HS-27A (cell line): ENCODE data around the gene SMIM14.
"Not testable (repeated sequence)": the region's sequence is repeated elsewhere in the genome, so short reads cannot be mapped to it uniquely, and the experiment has no call there.

Experiments used
- DNase-seq: peaks from one replicate; pipeline ENCODE4 v3.0.0-alpha.2; 2012; ENCODE audit warnings: low read depth, missing footprints

SMIM14 gene

DNA sequence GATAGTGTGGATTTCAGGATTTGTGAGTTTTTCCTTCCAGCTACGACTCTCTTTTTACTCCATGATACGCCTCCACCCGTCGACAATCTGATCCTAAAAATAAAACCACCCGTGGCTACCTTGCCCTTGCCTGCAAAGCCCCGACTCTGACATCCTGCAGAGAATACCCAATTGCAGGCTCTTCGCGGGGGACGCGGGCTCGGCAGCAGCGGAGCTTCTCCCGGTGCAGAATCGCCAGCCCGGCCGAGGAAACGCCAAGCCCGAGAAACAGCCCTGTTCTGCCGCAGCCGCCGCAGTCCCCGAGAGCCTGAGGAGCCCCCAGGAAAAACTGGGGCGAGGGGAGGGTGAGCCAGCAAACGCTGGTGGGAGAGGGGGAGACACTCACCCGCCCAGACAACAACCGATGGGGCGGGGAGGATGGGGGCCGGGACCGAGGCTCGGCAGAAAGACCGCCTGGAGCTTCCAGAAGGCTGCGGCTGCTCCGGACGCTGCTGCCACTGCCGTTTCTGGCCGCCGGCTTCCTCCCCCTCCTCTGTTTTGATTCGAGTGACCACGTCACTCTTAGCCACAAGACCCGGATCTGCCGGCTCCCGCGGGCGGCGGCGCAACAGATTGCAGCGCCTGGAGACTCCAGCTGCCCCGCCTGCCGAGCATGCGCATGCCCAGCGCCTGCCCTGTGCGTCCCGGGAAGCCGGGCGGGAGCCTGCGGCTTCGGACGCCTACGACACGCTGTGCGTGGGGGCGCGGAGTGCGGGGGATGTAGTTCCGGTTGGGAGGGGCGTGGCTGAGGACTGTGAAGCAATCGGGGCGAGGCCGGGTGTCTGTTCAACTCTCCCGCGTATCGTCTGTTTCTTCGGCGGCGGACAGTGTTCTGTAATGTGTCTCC lies at the start of gene SMIM14:
Gene SMIM14, minus strand, starts transcription at position 512 of the 886 bp plus-strand sequence. CDS start 33,720 bp downstream, outside the sequence.
- peak; percentile 90 for DNase-seq

DNA sequence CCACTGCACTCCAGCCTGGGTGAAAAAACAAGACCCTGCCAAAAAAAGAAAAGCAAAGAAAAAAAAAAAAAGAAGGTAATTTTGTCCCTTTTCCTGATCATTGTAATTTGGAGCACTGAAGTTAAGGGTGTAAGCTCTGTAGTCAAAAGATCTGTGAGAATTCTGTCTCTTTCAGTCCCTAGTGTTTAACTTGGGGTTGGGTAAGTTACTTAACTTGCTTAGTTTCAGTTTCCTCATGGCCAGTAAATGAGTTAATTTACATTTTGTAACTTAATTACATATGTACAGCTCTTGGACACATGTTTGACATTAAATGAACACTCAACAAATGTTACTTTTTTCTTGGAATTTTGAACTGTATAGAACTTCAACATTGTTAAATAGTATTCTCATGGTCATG lies 48.3 kb upstream of the SMIM14 start:
- no peak for DNase-seq

DNA sequence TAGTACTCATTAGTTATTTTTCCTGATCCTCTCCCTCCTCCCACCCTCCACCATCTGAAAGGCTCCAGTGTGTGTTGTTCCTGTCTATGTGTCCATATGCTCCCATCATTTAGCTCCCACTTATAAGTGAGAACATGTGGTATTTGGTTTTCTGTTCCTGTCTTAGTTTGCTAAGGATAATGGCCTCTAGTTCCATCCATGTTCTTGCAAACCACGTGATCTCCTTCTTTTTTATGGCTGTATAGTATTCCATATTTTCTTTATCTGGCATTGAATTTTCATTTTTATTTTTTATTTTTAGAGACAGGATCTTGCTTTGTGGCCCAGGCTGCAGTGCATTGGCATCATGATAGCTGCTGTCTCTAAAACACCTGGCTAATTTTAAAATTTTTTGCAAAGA lies 47.3 kb upstream of the SMIM14 start:
- DNase-seq = no peak

DNA sequence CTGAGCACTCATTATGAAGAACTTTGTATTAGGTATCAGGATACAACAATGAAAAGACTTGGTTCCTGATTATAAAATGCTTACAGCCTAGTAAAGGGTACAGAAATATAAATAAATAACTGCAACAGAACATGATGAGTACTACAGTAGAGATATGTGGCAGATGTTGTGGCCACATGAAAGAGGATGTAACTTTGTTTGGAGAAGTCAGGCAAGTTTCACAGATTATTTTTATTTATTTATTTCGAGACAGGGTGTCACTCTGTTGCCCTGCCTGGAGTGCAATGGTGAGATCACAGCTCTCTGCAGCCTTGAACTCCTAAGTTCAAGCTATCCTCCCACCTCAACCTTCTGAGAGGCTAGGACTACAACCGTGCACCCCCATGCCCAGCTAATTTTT lies 43.5 kb upstream of the SMIM14 start:
- DNase-seq = no peak

DNA sequence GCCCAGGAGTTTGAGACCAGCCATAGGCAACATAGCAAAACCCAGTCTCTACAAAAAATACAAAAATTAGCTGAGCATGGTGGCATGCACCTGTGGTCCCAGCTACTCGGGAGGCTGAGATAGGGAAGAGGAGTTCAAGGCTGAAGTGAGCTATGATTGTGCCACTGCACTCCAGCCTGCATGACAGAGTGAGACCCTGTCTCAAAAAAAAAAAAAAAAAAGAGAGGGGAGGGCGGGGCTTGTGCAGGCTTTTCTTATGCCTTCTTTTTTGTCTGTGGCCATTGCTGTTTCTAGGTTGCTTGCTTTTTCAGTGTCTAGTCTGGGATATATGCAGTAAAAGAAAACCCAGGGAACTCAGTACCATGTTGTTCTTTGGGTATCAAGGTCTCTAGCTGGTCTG lies 42.3 kb upstream of the SMIM14 start:
- DNase-seq = not testable (repeated sequence)

DNA sequence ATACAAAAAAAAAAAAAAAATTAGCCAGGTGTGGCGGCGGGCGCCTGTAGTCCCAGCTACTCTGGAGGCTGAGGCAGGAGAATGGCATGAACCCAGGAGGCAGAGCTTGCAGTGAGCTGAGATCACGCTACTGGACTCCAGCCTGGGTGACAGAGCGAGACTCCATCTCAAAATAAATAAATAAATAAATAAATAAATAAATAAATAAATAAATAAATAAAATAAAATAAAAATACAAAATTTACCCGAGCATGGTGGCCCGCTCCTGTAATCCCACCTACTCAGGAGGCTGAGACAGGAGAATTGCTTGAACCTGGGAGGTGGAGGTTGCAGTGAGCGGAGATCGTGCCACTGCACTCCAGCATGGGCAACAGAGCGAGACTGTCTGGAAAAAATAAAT lies 37.0 kb upstream of the SMIM14 start:
- DNase-seq = not testable (repeated sequence)

DNA sequence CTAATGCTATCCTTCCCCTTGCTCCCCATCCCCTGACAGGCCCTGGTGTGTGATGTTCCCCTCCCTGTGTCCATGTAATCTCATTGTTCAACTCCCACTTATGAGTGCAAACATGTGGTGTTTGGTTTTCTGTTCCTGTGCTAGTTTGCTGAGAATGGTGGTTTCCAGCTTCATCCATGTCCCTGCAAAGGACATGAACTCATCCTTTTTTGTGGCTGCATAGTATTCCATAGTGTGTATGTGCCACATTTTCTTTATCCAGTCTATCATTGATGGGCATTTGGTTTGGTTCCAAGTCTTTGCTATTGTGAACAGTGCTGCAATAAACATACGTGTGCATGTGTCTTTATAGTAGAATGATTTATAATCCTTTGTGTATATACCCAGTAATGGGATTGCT lies 31.6 kb upstream of the SMIM14 start:
- not testable (repeated sequence) for DNase-seq

DNA sequence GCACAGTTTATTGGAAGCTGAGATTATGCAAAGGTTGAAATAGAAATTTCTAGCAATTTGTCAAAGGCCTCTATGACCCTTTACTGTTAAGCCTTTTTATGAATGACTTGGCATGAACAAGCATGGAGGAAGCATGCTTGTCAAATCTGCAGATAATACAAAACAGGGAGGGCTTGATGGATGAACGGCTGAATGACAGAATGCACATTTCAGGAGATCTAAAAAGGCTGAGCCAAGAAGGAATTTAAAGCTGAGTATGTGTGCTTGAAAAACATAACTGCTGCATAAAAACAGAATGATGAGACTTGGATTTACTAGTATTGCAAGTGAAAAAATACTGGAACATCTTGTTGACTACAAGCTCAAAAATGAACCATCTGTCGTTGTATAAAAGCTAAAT lies 30.2 kb upstream of the SMIM14 start:
- DNase-seq = no peak

DNA sequence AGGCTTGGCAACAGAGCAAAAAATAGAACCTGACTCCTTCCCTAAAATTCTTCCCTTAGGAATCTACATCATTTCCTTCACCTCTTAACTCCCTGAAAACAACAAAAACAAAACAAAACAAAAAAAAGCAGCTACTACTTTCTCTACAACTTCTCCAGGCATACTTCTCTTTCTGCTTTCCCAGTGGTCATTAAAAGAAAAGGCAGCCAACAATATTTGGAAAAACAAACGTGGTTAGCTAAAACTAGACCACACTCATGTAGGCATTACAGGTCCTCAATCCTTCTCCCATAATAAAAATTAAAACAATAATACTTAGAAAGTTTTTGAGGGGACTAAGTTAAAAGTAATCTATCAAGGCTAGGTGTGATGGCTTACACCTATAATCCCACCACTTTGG lies 29.0 kb upstream of the SMIM14 start:
- no peak for DNase-seq

DNA sequence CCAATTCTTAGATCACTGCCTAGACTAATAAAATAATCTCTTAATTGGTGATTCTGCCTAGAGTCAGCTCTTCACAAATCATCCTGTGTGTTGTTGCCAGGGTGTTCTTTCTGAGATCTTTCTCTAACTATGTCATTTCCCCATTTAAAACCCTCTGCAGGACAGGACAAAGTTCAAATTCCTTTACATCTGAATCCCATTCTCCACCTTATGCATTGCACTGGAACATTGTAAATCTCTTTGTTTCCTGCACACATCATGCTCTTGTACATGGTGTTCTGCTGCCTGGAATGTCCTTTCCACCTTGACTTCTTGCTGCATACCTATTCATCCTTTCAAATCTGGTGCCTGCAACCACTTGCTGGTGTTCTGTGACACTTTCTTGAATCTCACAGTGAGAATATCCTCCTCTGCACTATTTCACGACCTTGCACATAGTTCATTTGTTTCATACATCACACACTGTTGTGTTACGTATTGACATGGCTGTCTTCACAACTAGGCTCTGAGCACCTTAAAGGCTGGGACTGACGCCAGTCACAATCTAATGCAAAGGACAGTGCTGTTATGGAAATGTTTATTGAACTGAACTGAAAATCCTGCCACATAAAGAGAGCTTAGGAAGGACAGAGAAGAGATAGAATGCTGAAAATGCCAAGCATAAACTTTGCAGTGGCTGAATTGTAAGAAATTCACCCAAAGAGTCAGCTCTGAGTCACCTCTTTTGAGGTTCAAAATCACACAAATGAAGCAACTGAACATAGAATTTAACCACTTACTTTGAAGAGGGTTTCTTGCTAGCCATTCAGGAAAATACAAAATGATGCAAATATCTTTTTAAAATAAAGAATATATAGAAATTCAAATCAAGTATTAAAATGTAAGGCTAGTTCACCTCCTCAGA lies 26.4 kb upstream of the SMIM14 start:
- DNase-seq = no peak

DNA sequence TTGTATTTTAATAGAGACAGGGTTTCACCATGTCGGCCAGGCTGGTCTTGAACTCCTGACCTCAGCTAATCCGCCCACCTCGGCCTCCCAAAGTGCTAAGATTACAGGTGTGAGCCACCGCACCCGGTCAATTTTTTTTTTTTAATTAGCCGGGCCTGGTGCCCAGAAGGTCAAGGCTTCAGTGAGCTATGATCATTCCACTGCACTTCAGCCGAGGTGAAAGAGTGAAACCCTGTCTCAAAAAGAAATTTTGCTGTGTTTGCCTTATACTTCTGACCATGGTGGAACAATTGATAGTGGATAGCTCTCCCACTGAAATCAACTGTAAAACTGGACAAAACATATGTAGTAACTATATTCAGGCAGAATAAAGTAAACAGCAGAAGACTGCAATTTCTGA lies 24.0 kb upstream of the SMIM14 start:
- DNase-seq = no peak

DNA sequence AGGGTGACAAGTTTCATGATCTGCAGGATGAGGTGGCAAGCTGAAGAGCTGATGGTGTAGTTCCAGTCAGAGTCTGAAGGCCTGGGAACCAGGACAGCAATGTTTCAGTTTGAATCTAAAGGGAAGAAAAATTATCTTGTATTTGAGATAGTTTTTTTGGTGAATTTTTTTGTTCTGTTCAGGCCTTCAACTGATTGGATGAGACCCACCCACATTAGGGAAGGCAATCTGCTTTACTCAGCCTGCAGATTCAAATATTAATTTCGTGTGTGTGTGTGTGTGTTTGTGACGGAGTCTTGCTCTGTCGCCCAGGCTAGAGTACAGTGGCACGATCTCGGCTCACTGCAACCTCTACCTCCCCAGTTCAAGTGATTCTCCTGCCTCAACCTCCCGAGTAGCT lies 22.1 kb upstream of the SMIM14 start:
- DNase-seq = no peak

DNA sequence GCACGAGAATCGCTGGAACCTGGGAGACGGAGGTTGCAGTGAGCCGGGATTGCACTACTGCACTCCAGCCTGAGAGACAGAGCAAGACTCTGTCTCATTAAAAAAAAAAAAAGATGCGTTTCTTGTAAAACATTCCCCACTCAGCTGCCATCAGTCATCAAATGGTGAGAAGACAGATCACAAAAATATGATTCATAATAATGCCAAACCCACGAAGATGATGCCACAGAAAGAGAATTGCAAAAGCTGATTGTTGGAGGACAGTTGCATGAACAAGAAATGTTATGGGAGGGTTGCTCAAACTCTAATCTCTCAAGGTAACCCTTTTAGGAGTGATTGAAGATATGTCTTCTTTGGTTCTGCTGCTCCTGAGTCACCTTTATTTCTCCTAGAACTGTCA lies 21.4 kb upstream of the SMIM14 start:
- no peak for DNase-seq

DNA sequence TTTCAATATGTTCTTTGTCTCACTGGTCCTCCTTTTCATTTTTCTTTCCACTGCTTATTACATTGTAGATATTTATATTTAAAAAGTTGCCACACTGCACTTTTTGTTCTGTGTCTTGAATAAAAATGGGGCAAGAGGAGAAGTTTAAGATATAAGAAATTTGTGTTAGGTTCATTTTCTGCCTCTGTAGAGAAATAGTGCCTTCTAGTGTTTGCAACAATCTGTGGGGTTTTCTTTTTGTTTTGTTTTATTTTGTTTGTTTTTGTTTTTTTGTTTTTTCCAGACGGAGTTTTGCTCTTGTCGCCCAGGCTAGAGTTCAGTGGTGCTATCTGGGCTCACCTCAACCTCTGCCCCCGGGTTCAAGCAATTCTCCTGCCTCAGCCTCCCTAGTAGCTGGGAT lies 20.1 kb upstream of the SMIM14 start:
- DNase-seq = no peak

DNA sequence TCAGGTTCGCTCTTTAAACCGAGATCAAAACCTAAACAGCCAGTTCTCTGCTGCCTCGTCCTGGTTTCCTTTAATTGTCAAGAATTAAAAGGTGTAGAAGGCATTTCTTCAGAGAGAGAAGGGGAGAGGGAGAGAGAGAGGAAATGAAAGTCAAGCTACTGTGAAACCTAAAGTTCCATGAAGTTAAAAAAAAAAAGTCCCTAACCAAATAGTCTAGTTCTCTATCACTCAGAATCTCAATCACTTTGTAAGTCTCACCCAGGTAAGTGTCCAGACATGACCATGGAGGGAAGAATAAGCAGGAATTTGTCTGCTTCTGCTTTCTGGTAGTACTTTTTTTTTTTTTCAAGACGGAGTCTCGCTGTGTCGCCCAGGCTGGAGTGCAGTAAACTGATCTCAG lies 18.8 kb upstream of the SMIM14 start:
- no peak for DNase-seq

DNA sequence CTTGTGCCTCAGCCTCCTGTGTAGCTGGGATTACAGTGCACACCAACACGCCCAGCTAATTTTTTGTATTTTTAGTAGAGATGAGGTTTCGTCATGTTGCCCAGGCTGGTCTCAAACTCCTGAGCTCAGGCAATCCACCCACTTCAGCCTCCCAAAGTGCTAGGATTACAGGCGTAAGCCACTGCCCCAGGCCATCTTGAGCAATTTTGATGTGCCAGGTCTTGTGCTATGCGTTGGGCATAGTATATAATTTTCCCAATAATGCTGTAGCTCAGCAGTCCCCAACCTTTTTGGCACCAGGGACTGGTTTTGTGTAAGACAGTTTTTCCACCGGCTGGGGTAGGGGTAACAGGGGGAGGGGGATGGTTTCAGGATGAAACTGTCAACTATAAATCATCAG lies 18.0 kb upstream of the SMIM14 start:
- DNase-seq = not testable (repeated sequence)

DNA sequence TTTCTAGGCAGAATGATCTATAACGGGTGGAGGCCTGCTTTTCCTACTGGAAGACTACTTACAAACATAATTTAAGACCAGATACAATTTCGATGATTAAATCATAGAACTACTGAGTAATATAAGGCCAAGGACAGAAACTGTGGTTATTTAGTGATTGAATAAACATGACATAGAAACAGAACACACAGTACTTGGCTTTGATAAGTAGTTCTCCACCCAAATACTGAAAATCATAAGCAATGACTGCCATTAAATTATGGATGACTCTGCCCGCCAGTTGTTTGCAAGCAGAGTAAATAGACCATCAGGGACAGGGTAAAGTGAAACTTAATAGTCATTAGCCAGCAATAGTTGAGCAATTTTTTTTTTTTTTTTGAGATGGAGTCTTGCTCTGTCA lies 17.2 kb upstream of the SMIM14 start:
- DNase-seq = no peak

DNA sequence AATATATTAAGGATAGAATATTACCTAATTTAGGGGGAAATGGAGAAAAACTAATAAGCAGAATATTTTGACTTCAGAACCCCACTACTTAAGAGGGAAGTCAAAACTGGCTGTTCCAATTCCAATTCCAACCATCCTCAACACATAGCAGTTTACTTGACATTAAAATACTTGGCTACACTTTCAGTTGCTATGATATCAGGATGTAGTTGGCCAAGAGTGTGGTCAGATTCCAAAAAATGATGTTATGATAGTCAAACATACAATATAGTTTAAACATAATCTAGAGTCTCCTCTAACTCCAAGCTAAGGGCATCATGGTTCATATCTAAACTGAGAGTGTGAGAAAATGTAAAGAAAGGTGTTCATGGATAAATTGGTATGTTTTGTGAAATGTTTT lies 16.5 kb upstream of the SMIM14 start:
- no peak for DNase-seq

DNA sequence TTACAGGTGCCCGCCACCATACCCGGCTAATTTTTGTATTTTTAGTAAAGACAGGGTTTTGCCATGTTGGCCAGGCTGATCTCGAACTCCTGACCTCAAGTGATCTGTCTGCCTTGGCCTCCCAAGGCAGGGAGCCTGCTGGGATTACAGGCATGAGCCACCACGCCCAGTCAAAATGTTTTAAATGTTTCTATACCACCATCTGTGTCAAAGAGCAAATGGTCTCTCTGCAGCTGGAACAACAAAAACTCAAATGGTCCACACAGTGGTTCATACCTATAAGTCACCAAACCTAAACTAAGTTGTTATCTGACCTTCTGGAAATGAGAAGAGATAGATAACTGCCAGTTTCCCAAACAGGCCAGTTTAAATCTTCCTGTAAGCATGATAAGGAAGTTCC lies 12.9 kb upstream of the SMIM14 start:
- DNase-seq = not testable (repeated sequence)

DNA sequence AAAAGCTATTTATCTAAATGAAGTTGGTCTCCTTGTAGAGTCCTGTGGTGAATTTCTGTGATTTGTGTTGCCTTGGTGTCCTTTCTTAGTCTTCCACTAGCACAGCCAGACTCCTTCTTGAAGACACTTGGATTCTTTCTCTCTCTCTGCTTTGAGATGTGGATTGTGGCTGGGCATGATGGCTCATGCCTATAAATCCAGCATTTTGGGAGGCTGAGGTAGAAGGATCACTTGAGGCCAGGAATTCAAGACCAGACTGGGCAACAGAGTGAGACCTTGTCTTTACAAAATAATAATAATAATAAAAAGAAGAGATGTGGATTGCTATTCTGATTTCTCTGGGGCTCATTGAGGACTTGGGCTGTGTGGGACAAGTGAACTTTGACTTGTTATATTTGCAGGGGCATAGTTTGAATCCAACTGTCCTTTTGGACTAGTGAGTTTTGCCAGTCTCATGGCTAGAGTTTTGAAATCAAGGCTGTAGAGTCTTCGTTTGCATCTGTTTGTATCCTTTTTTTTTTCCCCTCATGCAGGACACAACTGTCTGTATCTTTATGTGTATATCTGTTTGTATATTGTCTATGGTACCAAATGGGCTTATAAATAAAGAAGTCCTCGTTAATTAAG lies 11.1 kb upstream of the SMIM14 start:
- no peak for DNase-seq

DNA sequence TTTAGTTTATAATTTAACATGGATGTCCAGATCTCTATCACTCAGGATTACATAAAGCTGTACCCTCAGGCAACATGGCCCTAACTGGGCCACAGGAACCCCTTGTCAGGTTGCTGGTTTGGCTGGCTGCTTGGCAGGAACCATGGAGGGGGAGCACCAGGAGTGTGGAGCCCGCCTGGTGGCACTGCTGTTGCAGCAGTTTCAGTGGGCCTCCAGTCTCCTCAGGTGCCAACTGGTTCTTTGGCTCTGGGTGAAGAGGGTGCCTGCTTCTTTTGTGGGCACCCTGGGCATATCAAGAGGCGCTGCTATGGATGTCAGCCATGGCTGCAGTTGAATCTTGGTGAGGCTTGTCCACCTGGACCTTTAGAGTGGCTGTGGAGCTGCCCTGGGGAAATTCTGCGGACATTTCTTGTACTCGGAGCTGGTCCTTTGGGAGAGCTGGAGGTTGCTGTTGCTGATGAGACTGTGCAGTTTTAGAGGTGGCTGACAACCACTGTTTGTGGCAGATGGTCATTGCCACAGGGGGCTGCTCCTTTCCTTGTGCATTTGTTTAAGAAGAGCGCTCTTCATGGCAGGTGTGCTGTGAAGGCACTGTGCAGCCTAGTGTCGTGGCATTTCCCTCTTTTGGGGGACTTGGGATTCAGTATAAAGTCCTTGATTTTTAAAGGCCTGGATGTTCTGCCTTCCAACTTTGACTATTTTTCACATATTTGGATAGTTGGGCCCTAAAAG lies 10.3 kb upstream of the SMIM14 start:
- DNase-seq = no peak

DNA sequence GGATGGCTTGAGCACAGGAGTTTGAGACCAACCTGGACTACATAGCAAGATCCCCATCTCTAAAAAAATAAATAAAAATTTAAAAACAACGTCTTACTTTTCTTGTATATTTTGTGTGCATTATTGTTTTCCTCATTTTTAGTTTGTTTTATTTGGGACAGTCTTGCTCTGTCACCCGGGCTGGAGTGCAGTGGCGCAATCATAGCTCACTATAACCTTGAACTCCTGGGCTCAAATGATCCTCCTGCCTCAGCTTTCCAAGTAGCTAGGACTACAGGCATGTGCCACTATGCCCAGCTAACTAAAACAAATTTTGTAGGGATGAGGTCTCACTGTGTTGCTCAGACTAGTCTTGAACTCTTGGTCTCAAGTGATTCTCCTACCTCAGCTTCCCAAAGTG lies 9.5 kb upstream of the SMIM14 start:
- no peak for DNase-seq
